Measurements from ENCODE around the gene ZNF124.
"Not testable (repeated sequence)": the region's sequence is repeated elsewhere in the genome, so short reads cannot be mapped to it uniquely, and the experiment has no call there.

Gene ZNF124
- 11.6 to 28.0 (median 26.5) reads per million in 3 experiments for total RNA-seq

- peak; percentile 16 for DNase-seq
Observed at GRCh38 chr1:247171875-247172563, at the start of gene ZNF124. Gene ZNF124, minus strand, starts transcription at chr1:247172020. Its CDS starts 143 bp downstream, at chr1:247171877.

- DNase-seq = not testable (repeated sequence)
Observed at GRCh38 chr1:247220280-247220679, 48.5 kb upstream of the ZNF124 start.

GRCh38 chr1:247218121-247218651, 46.4 kb upstream of the ZNF124 start:
- no peak for DNase-seq

DNA sequence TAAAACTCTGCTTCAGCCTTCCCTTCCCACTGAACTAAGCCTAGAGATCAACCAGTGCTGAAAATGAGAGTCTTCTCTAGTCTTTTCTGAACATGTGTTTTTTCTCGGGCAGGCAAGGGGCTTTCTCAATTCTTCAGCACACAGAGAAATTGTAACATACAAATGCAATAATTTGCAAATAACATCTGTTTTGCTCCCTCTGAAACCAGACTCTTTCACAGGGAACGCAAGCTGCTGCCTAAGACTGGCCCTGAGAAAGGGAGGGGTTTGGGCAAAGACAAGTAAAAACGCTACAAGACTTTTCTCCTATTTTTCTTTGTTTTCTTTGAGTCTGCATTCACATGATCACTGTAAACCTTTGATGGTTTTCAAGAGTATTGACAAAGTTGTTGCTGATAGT, 44.4 kb upstream of the ZNF124 start:
- no peak for DNase-seq

DNA sequence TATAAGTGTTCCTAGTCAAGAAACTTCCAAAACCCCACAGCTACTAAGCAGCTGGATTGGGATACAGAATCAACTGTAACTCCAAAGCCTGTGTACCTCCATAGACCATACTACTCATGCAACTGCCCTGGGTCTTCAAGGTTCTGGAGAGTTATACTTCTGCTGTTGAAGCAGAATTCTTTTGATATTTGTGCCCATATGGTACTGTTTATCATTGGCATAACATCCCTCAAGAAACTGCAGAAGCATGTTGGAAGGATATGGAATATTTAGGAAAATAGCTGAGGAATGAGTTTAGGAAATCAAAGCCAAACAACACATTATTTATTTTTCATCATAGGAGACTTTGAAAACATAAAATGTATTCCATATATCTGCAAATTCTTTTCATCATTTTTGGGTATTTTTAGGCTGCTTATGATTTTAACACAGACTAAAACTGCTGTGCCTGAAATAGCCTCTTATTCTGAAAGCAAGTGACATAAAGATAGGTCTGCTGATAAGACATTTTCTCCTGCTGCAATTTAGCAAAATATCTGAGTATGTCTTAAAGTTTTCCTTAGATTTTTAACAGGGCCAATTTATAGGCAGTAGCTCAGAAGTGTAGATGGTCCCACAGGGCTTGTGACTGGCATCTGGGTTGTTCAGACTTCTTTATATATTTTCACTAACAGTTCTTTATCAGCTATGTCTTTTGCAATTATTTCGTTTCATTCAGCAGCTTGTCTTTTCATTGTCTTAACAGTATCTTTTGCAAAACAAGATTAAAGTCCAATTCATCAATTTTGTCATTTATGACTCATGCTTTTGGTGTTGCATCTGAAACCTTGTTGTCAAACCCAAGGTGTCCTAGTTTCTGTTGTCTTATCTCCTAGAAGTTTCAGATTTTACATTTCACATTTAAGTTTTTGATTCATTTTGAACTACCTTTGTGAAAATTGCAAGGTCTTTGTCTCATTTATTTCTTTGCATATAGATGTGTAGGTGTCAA, 41.1 kb upstream of the ZNF124 start:
- no peak for DNase-seq

- no peak for DNase-seq
Observed at GRCh38 chr1:247212012-247212411, 40.2 kb upstream of the ZNF124 start.

- DNase-seq = no peak
Observed at GRCh38 chr1:247211339-247211738, 39.5 kb upstream of the ZNF124 start.

- peak; percentile 91 for DNase-seq
Observed at GRCh38 chr1:247210376-247211117, 38.7 kb upstream of the ZNF124 start.

GRCh38 chr1:247210062-247210375, 38.2 kb upstream of the ZNF124 start:
- no peak for DNase-seq

GRCh38 chr1:247209396-247209795, 37.6 kb upstream of the ZNF124 start:
- DNase-seq = no peak

- no peak for DNase-seq
Observed at GRCh38 chr1:247204177-247204647, 32.4 kb upstream of the ZNF124 start.

DNA sequence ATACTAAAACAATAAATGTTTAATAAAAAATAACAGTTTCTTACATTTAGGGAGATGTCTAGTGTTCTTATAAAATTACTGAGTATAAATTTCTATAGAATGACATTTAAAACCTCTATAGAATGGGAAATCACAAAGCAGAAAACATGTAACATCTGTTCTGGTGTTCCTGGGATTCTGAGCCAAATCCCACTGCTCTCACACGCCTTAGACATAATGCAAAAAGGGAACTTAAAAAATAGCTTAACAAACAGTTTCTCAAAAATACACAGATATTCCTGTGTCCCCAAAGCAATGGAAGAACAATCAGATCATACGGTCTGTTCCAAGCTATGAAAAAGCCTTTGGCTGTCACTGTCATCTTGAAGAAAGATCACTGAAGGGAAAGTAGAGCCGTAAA, 27.0 kb upstream of the ZNF124 start:
- no peak for DNase-seq

- DNase-seq = no peak
Observed at GRCh38 chr1:247193958-247194357, 22.1 kb upstream of the ZNF124 start.

- DNase-seq = no peak
Observed at GRCh38 chr1:247189981-247190798, 18.4 kb upstream of the ZNF124 start.

GRCh38 chr1:247185667-247186066, 13.8 kb upstream of the ZNF124 start:
- DNase-seq = no peak

GRCh38 chr1:247184254-247184653, 12.4 kb upstream of the ZNF124 start:
- no peak for DNase-seq

DNA sequence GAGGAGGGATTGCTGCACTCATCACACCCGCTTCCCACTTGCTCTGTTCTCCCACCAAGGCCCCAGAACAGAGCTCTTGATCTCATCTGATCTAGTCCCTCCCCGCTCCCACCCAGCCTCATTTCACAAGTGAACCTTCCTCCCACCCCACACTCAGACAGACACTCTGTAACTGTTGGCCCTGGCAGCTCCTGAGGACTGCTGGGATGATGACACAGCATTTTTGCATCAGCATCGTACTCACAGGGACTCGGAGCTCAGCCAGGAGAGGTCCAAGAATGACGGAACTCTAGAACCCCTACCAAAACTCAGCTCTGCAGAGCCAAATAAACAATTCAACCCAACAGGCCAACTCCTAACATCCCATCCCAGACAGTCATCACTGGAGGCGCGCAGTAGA, 11.2 kb upstream of the ZNF124 start:
- DNase-seq = no peak

DNA sequence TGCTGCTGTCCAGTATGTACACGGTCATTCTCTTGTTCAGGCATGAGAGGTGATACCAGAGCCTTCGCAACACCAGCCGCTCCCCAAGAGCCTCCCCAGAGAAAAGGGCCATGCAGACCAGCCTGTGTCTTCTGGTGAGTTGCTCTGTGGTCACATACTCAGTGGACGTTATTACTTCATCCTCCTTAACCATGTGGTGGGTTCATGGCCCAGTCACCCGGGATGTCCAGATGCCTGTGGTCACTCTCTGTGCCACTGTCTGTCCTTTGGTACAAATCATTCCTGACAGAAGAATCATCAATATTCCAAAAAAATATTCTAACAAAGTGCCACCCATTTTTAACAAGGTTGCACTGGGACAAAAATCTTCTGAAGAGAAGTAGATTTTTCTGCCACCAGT, 8.8 kb upstream of the ZNF124 start:
- no peak for DNase-seq

- DNase-seq = no peak
Observed at GRCh38 chr1:247177755-247178154, 5.9 kb upstream of the ZNF124 start.

DNA sequence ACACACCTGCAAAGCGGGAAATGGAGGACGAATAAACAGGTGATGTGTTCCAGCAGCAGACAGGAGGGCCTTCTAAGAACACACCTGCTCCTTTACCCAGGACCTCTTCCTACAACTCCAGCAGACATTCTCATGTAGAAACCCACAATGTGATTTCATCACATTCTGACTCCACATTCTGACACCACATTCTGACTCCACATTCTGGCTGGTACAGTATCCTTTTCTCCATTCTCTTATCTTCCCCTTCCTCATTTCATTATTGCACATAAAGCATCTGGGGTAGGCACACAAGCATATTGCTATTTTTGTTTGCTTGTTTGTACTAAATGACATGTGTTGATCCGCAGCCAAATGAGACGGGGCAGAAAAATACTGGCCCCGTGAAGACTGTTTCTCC, 3.6 kb upstream of the ZNF124 start:
- no peak for DNase-seq

GRCh38 chr1:247173431-247173830, 1.6 kb upstream of the ZNF124 start:
- DNase-seq = no peak

- DNase-seq = no peak
Observed at GRCh38 chr1:247172996-247173395, 1.2 kb upstream of the ZNF124 start.
